Neural progenitor cell (in vitro differentiated cells): ENCODE data around the gene KCNMA1. TPM values are rescaled to one million over a fixed set of nuclear protein-coding genes. Genes with fewer than 3 reads are reported as not detected.

ENCODE experiments used
- DNase-seq: peaks from one replicate; pipeline ENCODE4 v3.0.0-alpha.2; 2016; ENCODE audit warnings: low spot score
- H2AFZ ChIP-seq: fragments of 200-600 bp; sonication (generic); replicated peaks from 2 replicates; pipeline ENCODE4 v1.6.1; 2016; ENCODE audit warnings: antibody characterized with exemption
- H3F3A ChIP-seq: fragments of 200-600 bp; sonication (generic); 2 replicates; pipeline ENCODE4 v1.6.1; 2016; ENCODE audit warnings: antibody characterized with exemption, low read depth
- H3K27ac ChIP-seq: fragments of 200-600 bp; sonication (generic); 2 replicates; pipeline ENCODE4 v1.5.1; 2016; ENCODE audit warnings: mild to moderate bottlenecking
- H3K27me3 ChIP-seq: fragments of 200-600 bp; sonication (generic); 2 replicates; pipeline ENCODE4 v1.6.1; 2016; ENCODE audit warnings: mild to moderate bottlenecking, moderate library complexity
- H3K36me3 ChIP-seq: fragments of 200-600 bp; sonication (generic); 2 replicates; pipeline ENCODE4 v1.5.1; 2016
- H3K4me1 ChIP-seq: fragments of 200-600 bp; sonication (generic); 2 replicates; pipeline ENCODE4 v1.6.1; 2016; ENCODE audit warnings: mixed run types
- H3K4me2 ChIP-seq: fragments of 200-600 bp; sonication (generic); 2 replicates; pipeline ENCODE4 v1.6.1; 2016
- H3K4me3 ChIP-seq: fragments of 200-600 bp; sonication (generic); 2 replicates; pipeline ENCODE4 v1.5.1; 2016
- H3K79me2 ChIP-seq: fragments of 200-600 bp; sonication (generic); 2 replicates; pipeline ENCODE4 v1.6.1; 2016; ENCODE audit warnings: low read depth
- H3K9ac ChIP-seq: fragments of 200-600 bp; sonication (generic); 2 replicates; pipeline ENCODE4 v1.6.1; 2016
- H3K9me3 ChIP-seq: fragments of 200-600 bp; sonication (generic); 2 replicates; pipeline ENCODE4 v1.5.1; 2016; ENCODE audit warnings: low read depth
- H4K20me1 ChIP-seq: fragments of 200-600 bp; sonication (generic); 2 replicates; pipeline ENCODE4 v1.6.1; 2016; ENCODE audit warnings: low read depth
- H3K27ac Mint-ChIP-seq: 3 replicates; pipeline ENCODE4 v1.8.0; 2021; ENCODE audit warnings: mixed read lengths
- H3K27me3 Mint-ChIP-seq: 2 replicates; pipeline ENCODE4 v1.8.0; 2022; ENCODE audit warnings: low read depth, mild to moderate bottlenecking, inconsistent platforms, moderate library complexity, mixed read lengths; ENCODE audit not compliant: insufficient read depth
- H3K36me3 Mint-ChIP-seq: 3 replicates; pipeline ENCODE4 v1.8.0; 2021; ENCODE audit warnings: mixed read lengths
- H3K4me1 Mint-ChIP-seq: 3 replicates; pipeline ENCODE4 v1.8.0; 2021; ENCODE audit warnings: mixed read lengths
- H3K4me3 Mint-ChIP-seq: 3 replicates; pipeline ENCODE4 v1.8.0; 2021; ENCODE audit warnings: mild to moderate bottlenecking, moderate library complexity, mixed read lengths
- H3K9me3 Mint-ChIP-seq: 3 replicates; pipeline ENCODE4 v1.8.0; 2020; ENCODE audit warnings: mixed read lengths
- EZH2 ChIP-seq: fragments of 200-600 bp; sonication (generic); IDR thresholded peaks from 2 replicates; pipeline ENCODE4 v1.6.1; 2017; ENCODE audit warnings: antibody characterized with exemption, mild to moderate bottlenecking, moderate library complexity
- EZH2phosphoT487 ChIP-seq: fragments of 200-600 bp; sonication (generic); IDR thresholded peaks from 2 replicates; pipeline ENCODE4 v1.6.1; 2017; ENCODE audit warnings: antibody characterized with exemption
- total RNA-seq: library from RNA; depleted of rRNA; stranded (reverse); fragments of >200 nt; gene quantifications from 2 replicates; pipeline ENCODE4 v1.2.3, GENCODE V29; 2015; ENCODE audit warnings: low replicate concordance
- TF ChIP-seq, protein P1 (sequence below): fragments of 200-600 bp; sonication (generic); IDR thresholded peaks from 2 replicates; pipeline ENCODE4 v1.5.1; 2017; ENCODE audit warnings: antibody characterized with exemption, mild to moderate bottlenecking

The KCNMA1 gene
- total RNA-seq, 1 donor from 2014 or later, result 2.4 TPM

DNA sequence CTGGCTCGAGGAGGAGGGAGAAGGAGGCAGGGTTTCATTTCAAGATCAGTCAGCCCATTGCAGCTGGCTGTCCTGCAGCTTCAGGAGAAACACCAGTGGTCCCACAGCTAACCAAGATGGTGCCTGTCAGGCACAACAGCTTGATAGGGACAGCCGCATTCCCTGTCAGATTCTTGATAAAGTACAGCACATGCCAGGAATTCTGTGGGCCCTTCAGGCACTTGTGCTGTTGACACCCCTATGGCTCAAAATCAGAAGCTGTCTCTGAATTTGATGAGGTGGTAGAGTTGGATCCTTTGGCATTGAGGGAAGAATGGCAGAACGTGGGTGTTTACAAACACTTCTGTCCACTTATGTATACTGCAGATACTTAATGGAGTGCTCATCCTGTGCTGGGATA is 354.3 kb downstream of the KCNMA1 start:
- no peak overlapping the region for H3K4me3 Mint-ChIP-seq
- peaks cover 3% of the 10 kb centered on the region for H3K9me3 Mint-ChIP-seq
- no peak for DNase-seq
- H3K27me3 Mint-ChIP-seq, result peaks cover 5% of the 10 kb centered on the region
- Histone ChIP-seq H3F3A (no peaks in the 10 kb centered on the region), H3K4me2 (no peak overlapping the region), H3K79me2 (no peaks in the 10 kb centered on the region), H2AFZ (no peak overlapping the region), H3K27me3 (no peaks in the 10 kb centered on the region), H3K27ac (no peak overlapping the region), H4K20me1 (no peaks in the 10 kb centered on the region), H3K36me3 (no peaks in the 10 kb centered on the region), H3K9ac (no peak overlapping the region), H3K4me3 (no peak overlapping the region), H3K4me1 (peaks cover 9% of the 10 kb centered on the region), H3K9me3 (no peaks in the 10 kb centered on the region)
- no peaks in the 10 kb centered on the region for H3K36me3 Mint-ChIP-seq
- no peak overlapping the region for H3K27ac Mint-ChIP-seq
- peaks cover 24% of the 10 kb centered on the region for H3K4me1 Mint-ChIP-seq
- no peak for TF ChIP-seq EZH2
- TF ChIP-seq, protein P1, sequence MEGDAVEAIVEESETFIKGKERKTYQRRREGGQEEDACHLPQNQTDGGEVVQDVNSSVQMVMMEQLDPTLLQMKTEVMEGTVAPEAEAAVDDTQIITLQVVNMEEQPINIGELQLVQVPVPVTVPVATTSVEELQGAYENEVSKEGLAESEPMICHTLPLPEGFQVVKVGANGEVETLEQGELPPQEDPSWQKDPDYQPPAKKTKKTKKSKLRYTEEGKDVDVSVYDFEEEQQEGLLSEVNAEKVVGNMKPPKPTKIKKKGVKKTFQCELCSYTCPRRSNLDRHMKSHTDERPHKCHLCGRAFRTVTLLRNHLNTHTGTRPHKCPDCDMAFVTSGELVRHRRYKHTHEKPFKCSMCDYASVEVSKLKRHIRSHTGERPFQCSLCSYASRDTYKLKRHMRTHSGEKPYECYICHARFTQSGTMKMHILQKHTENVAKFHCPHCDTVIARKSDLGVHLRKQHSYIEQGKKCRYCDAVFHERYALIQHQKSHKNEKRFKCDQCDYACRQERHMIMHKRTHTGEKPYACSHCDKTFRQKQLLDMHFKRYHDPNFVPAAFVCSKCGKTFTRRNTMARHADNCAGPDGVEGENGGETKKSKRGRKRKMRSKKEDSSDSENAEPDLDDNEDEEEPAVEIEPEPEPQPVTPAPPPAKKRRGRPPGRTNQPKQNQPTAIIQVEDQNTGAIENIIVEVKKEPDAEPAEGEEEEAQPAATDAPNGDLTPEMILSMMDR, result no peak
- TF ChIP-seq EZH2phosphoT487, result no peak

DNA sequence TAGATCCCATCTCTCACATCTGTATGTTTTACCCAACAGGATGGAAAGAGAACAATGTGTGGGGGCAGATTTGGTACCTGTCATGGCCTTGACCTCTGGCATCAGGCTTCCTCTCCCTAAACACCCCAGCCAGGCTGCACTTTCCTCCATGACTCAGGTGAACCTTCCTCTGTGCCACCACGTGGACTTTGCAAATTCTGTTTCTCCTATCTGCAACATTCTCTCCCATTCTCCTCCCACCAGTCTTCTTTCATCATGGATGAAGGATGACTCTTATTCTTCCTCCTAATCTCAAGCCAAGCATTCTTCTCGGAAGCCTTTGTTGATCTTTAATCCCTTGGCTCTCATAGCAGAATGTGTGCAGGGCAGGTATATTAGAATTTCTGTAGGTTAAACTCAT is 355.4 kb downstream of the KCNMA1 start:
- Histone ChIP-seq H3K79me2 (no peaks in the 10 kb centered on the region), H3K27me3 (no peaks in the 10 kb centered on the region), H3K36me3 (no peaks in the 10 kb centered on the region), H3K9ac (no peak overlapping the region), H3K4me1 (peaks cover 5% of the 10 kb centered on the region), H2AFZ (no peak overlapping the region), H3K4me2 (no peak overlapping the region), H4K20me1 (no peaks in the 10 kb centered on the region), H3K9me3 (no peaks in the 10 kb centered on the region), H3K27ac (no peak overlapping the region), H3F3A (no peaks in the 10 kb centered on the region), H3K4me3 (no peak overlapping the region)
- H3K36me3 Mint-ChIP-seq, result no peaks in the 10 kb centered on the region
- TF ChIP-seq EZH2, result no peak
- TF ChIP-seq EZH2phosphoT487, result no peak
- TF ChIP-seq, protein P1, result no peak
- no peak overlapping the region for H3K4me3 Mint-ChIP-seq
- H3K27ac Mint-ChIP-seq, result no peak overlapping the region
- H3K9me3 Mint-ChIP-seq, result peaks cover 3% of the 10 kb centered on the region
- DNase-seq, result no peak
- peaks cover 18% of the 10 kb centered on the region for H3K4me1 Mint-ChIP-seq
- H3K27me3 Mint-ChIP-seq, result peaks cover 5% of the 10 kb centered on the region

- no peaks in the 10 kb centered on the region for H4K20me1 ChIP-seq
- H3K27ac ChIP-seq, result no peak overlapping the region
- Mint-ChIP-seq H3K27me3 (peaks cover 5% of the 10 kb centered on the region), H3K36me3 (no peaks in the 10 kb centered on the region), H3K4me1 (peaks cover 17% of the 10 kb centered on the region), H3K27ac (no peak overlapping the region), H3K9me3 (peaks cover 3% of the 10 kb centered on the region), H3K4me3 (no peak overlapping the region)
- peaks cover under 1% of the 10 kb centered on the region for H3K4me1 ChIP-seq
- H3K36me3 ChIP-seq, result no peaks in the 10 kb centered on the region
- H3F3A ChIP-seq, result no peaks in the 10 kb centered on the region
- no peak overlapping the region for H2AFZ ChIP-seq
- H3K4me3 ChIP-seq, result no peak overlapping the region
- no peak for TF ChIP-seq EZH2phosphoT487
- TF ChIP-seq, protein P1, result no peak
- no peak overlapping the region for H3K9ac ChIP-seq
- H3K79me2 ChIP-seq, result no peaks in the 10 kb centered on the region
- H3K27me3 ChIP-seq, result no peaks in the 10 kb centered on the region
- no peak overlapping the region for H3K4me2 ChIP-seq
- no peaks in the 10 kb centered on the region for H3K9me3 ChIP-seq
- no peak for DNase-seq
These were observed 355.9 kb downstream of the KCNMA1 start for GRCh38 chr10:77281719-77282118.
